Esophagus (tissue), 2 donors: ENCODE measurements around the gene FOXL3. TPM values are rescaled to one million over a fixed set of nuclear protein-coding genes. Genes with fewer than 3 reads are reported as not detected.
"Not testable (repeated sequence)": the region's sequence is repeated elsewhere in the genome, so short reads cannot be mapped to it uniquely, and the experiment has no call there.

Source experiments
- H3K27ac ChIP-seq, 2 donors: one replicate each; pipeline ENCODE4 v1.5.1; 2013; ENCODE audit warnings: low read depth in 2 of 2, mild to moderate bottlenecking in 2 of 2, inconsistent platforms in 1 of 2, low read length in 1 of 2, moderate library complexity in 1 of 2
- H3K27me3 ChIP-seq, 2 donors: one replicate each; pipeline ENCODE4 v1.6.1; 2013; ENCODE audit warnings: low read length in 2 of 2, control low read depth in 1 of 2, mild to moderate bottlenecking in 1 of 2; ENCODE audit not compliant: insufficient read depth in 2 of 2, control insufficient read depth in 1 of 2
- H3K36me3 ChIP-seq, 2 donors: one replicate each; pipeline ENCODE4 v1.6.1; 2013; ENCODE audit warnings: low read length in 1 of 2; ENCODE audit not compliant: control insufficient read depth in 2 of 2, insufficient read depth in 2 of 2
- H3K4me1 ChIP-seq, 2 donors: one replicate each; pipeline ENCODE4 v1.6.1; 2013; ENCODE audit warnings: low read length in 1 of 2; ENCODE audit not compliant: control insufficient read depth in 2 of 2, insufficient read depth in 2 of 2
- H3K4me3 ChIP-seq, 2 donors: one replicate each; pipeline ENCODE4 v1.5.1; 2013; ENCODE audit warnings: low read length in 2 of 2, mild to moderate bottlenecking in 2 of 2, low read depth in 1 of 2, moderate library complexity in 1 of 2
- H3K9me3 ChIP-seq, 2 donors: one replicate each; pipeline ENCODE4 v1.6.1; 2013; ENCODE audit warnings: mild to moderate bottlenecking in 2 of 2, low read depth in 1 of 2, low read length in 1 of 2, moderate library complexity in 1 of 2; ENCODE audit not compliant: control insufficient read depth in 2 of 2, insufficient read depth in 1 of 2
- WGBS, 2 donors: extraction: QIAGEN DNeasy Blood & Tissue Kit; methylation state at CpG; one replicate each; pipeline ENCODE4 v1.1.7; 2013; 5-methylcytosine and 5-hydroxymethylcytosine counted together
- polyA plus RNA-seq, 2 donors: library from polyadenylated mRNA; stranded (reverse); fragments of 200-250 nt; gene quantifications; one replicate each; pipeline ENCODE4 v1.2.3, GENCODE V29; 2013
- donor health status: healthy with polysubstance abuse.
- donor health status: Bipolar disorder and iron deficiency.

The FOXL3 gene
- polyA plus RNA-seq: not detected

DNA sequence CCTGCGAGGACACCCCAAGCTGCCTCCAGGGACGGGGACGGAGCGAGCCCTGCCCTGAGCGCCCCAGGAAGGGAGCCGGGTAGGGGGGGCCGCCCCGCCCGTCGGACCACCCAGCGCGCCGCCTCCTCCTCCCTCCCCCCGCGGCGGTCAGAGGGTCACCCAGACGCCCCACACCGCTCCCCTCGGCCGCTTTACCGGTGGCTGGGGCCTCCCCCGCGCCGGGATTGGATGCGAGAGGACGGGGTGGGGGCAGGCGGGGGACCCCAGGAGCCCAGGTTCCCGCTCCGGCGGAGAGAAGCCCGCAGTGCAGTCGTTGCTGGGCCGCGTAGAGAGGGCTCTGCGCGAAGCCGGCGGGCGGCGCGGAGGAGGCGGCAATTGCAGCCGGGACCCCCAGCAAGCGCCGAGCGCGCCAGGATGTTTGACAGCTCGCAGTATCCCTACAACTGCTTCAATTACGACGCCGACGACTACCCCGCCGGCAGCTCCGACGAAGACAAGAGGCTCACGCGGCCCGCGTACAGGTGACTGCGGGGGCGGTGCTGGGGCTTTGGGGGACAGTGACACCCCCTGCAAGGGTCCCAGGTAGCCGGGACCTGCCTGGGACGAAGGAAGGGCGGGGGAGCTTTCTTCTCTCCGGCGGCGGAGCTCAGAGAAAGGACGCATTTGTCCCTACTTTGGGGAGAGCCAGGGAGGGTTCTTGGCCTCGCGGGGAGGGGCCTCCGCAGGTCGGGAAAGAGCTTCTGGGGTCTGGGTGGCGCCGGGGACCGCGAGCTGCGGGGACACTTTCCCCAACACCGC, at the start of gene FOXL3:
Gene FOXL3 (plus strand): TSS at position 415 of the 798 bp plus-strand sequence. CDS start 0 bp downstream, at position 415.
- H3K27me3 ChIP-seq: peaks cover 8 to 18% of the 10 kb centered on the region in 2 donors
- H3K4me3 ChIP-seq: no peak within 1 kb of the TSS
- 5% methylated on average over 52 to 79 of the region's 79 CpGs for WGBS, 2 donors
- H3K9me3 ChIP-seq: no peaks in the 10 kb centered on the region
- no peak within 1 kb of the TSS for H3K27ac ChIP-seq
- no peaks in the 10 kb centered on the region for H3K36me3 ChIP-seq
- peaks cover 0 to 7% of the 10 kb centered on the region in 2 donors for H3K4me1 ChIP-seq

- H3K9me3 ChIP-seq: no peaks in the 10 kb centered on the region
- 45 to 53% methylated on average over 16 of the region's 16 CpGs for WGBS, 2 donors
- peaks cover 0 to 6% of the 10 kb centered on the region in 2 donors for H3K36me3 ChIP-seq
- no peaks in the 10 kb centered on the region for H3K27me3 ChIP-seq
- no peak overlapping the region for H3K27ac ChIP-seq
- H3K4me1 ChIP-seq: peaks cover 0 to 6% of the 10 kb centered on the region in 2 donors
- no peak overlapping the region for H3K4me3 ChIP-seq
Observed at GRCh38 chr7:240887-241421, 49.0 kb upstream of the FOXL3 start.

- Histone ChIP-seq H3K4me3 (no peak overlapping the region), H3K27me3 (no peaks in the 10 kb centered on the region), H3K27ac (no peak overlapping the region), H3K9me3 (no peaks in the 10 kb centered on the region), H3K36me3 (peaks cover 0 to 8% of the 10 kb centered on the region in 2 donors), H3K4me1 (peaks cover 0 to 4% of the 10 kb centered on the region in 2 donors)
- 94 to 95% methylated on average over 13 of the region's 13 CpGs for WGBS, 2 donors
Observed at GRCh38 chr7:241513-241912, 48.5 kb upstream of the FOXL3 start.

- H3K27me3 ChIP-seq, H3K9me3 ChIP-seq, H3K4me1 ChIP-seq, H3K27ac ChIP-seq, H3K4me3 ChIP-seq: not testable (repeated sequence)
- peaks cover 0 to 13% of the 10 kb centered on the region in 2 donors for H3K36me3 ChIP-seq
- WGBS, 2 donors: 95 to 100% methylated on average over 5 to 12 of the region's 21 CpGs
Observed at GRCh38 chr7:242826-243579, 47.0 kb upstream of the FOXL3 start.

DNA sequence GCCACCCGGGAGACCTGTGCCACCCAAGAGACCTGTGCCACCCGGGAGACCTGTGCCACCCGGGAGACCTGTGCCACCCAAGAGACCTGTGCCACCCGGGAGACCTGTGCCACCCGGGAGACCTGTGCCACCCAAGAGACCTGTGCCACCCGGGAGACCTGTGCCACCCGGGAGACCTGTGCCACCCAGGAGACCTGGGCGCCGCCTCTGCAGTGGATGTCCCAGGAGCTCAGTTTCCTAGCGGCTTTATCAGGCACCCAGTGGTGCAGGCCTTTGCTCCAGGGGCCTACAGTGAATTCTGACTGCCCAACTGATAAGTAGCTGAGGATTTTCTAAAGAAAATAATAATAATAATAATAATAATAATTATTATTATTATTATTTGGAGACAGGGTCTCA, 46.4 kb upstream of the FOXL3 start:
- H3K36me3 ChIP-seq: peaks cover 0 to 17% of the 10 kb centered on the region in 2 donors
- 95 to 97% methylated on average over 3 to 6 of the region's 10 CpGs for WGBS, 2 donors
- H3K4me3 ChIP-seq, H3K4me1 ChIP-seq, H3K27ac ChIP-seq, H3K27me3 ChIP-seq, H3K9me3 ChIP-seq: not testable (repeated sequence)

DNA sequence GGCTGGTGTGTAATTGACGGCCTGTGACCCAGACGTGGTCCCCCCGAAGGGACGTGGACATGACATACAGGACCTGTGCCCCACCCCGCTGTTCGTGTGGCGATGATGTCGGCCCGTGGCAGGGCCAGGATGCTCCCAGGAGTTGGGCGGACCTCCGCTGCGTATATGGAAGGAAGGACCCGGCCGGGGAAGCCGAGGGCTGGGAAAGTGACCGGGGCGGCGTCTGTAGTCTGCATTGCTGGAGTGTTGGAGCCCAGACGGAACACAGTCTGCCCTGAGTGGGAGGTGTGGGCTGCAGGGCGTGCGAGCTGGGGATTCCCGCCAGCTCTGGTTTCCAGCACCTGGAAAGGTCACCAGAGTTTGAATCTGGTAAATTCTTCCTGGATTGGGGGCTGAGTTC, 45.0 kb upstream of the FOXL3 start:
- Histone ChIP-seq H3K36me3 (peaks cover 0 to 17% of the 10 kb centered on the region in 2 donors), H3K4me1 (peaks cover 0 to 4% of the 10 kb centered on the region in 2 donors), H3K27me3 (no peaks in the 10 kb centered on the region), H3K27ac (no peak overlapping the region), H3K9me3 (no peaks in the 10 kb centered on the region), H3K4me3 (no peak overlapping the region)
- 84 to 89% methylated on average over 22 of the region's 22 CpGs for WGBS, 2 donors

GRCh38 chr7:245574-246295, 44.2 kb upstream of the FOXL3 start:
- 92 to 93% methylated on average over 34 to 36 of the region's 36 CpGs for WGBS, 2 donors
- Histone ChIP-seq H3K27ac (no peak overlapping the region), H3K4me3 (no peak overlapping the region), H3K36me3 (peaks cover 0 to 21% of the 10 kb centered on the region in 2 donors), H3K27me3 (no peaks in the 10 kb centered on the region), H3K9me3 (no peaks in the 10 kb centered on the region), H3K4me1 (peaks cover 0 to 4% of the 10 kb centered on the region in 2 donors)

GRCh38 chr7:246451-246850, 43.5 kb upstream of the FOXL3 start:
- 90 to 92% methylated on average over 21 to 22 of the region's 22 CpGs for WGBS, 2 donors
- Histone ChIP-seq H3K27ac (no peak overlapping the region), H3K9me3 (no peaks in the 10 kb centered on the region), H3K4me3 (no peak overlapping the region), H3K4me1 (peaks cover 0 to 1% of the 10 kb centered on the region in 2 donors), H3K36me3 (peaks cover 0 to 22% of the 10 kb centered on the region in 2 donors), H3K27me3 (no peaks in the 10 kb centered on the region)

DNA sequence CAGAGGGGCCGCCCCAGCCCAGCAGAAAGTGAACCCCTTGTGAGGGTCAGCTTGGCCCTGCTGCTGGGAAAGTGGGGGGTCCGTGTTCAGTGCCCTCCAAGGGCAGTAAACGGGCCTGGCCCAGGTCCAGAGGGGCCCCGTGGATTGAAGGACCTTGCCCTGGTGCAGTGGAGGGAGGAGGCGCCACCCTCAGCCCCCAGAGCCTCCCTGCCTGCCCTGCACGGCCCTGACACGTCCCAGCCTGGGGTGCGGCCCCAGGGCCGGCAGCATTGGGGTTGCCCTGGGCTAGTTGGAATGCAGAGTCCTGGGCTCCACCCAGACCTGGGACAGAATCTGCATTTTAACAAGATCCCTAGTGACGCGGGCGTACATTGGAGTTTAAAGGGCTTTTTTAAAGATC, 42.8 kb upstream of the FOXL3 start:
- no peaks in the 10 kb centered on the region for H3K9me3 ChIP-seq
- H3K27me3 ChIP-seq: no peaks in the 10 kb centered on the region
- H3K4me1 ChIP-seq: no peaks in the 10 kb centered on the region
- H3K27ac ChIP-seq: no peak overlapping the region
- H3K4me3 ChIP-seq: no peak overlapping the region
- H3K36me3 ChIP-seq: peaks cover 0 to 22% of the 10 kb centered on the region in 2 donors
- WGBS, 2 donors: 79 to 82% methylated on average over 12 of the region's 12 CpGs
